ENCODE data around the gene EPB41L3.

Gene EPB41L3

GRCh38 chr18:5417342-5417741 lies 126.5 kb downstream of the EPB41L3 start:
- Histone ChIP-seq H2AFZ (ENCODE audit: low read depth) (no peak overlapping the region), H3K4me1 (ENCODE audit: low read depth, poor library complexity, severe bottlenecking) (no peaks in the 10 kb centered on the region), H3K4me3 (IDR thresholded peaks at IDR 0.05; ENCODE audit: insufficient read depth, low read depth, low read length) (no peak overlapping the region), H3K79me2 (ENCODE audit: insufficient read depth, low read depth) (no peaks in the 10 kb centered on the region), H3K4me2 (no peak overlapping the region), H3K27me3 (ENCODE audit: insufficient read depth, low read depth) (no peaks in the 10 kb centered on the region), H3K9ac (no peak overlapping the region), H4K20me1 (ENCODE audit: insufficient read depth) (no peaks in the 10 kb centered on the region), H3K27ac (no peak overlapping the region), H3K36me3 (ENCODE audit: insufficient read depth) (no peaks in the 10 kb centered on the region)
- no peak for TF ChIP-seq CTCF (conservative IDR thresholded peaks at IDR 0.05; ENCODE audit: low read depth, low read length)

DNA sequence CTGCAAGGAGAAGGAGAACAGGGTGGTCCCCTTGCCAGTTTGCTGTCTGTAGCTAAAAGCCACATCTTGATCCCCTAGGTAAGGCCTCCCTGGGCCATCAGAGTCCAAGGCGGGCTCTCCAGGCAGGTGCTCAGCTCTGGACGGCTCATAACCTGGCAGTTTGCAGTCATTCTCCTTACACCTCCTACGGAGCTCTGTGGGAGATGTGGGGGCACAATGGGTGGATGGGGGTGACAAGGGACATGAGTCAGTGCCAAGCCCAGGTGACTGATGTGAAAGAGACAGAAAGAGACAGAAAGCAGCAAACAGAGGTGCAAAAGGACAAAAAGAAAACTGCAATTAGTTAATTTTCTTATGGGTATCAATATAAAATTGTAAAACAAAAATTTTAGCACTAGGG lies 127.7 kb downstream of the EPB41L3 start:
- TF ChIP-seq CTCF (conservative IDR thresholded peaks at IDR 0.05; ENCODE audit: low read depth, low read length): no peak
- no peak overlapping the region for H3K9ac ChIP-seq
- H3K27ac ChIP-seq: no peak overlapping the region
- no peak overlapping the region for H3K4me2 ChIP-seq
- H4K20me1 ChIP-seq (ENCODE audit: insufficient read depth): no peaks in the 10 kb centered on the region
- no peaks in the 10 kb centered on the region for H3K36me3 ChIP-seq (ENCODE audit: insufficient read depth)
- no peak overlapping the region for H2AFZ ChIP-seq (ENCODE audit: low read depth)
- no peaks in the 10 kb centered on the region for H3K27me3 ChIP-seq (ENCODE audit: insufficient read depth, low read depth)
- no peaks in the 10 kb centered on the region for H3K4me1 ChIP-seq (ENCODE audit: low read depth, poor library complexity, severe bottlenecking)
- no peak overlapping the region for H3K4me3 ChIP-seq (IDR thresholded peaks at IDR 0.05; ENCODE audit: insufficient read depth, low read depth, low read length)
- H3K79me2 ChIP-seq (ENCODE audit: insufficient read depth, low read depth): no peaks in the 10 kb centered on the region

GRCh38 chr18:5415665-5416064 lies 128.1 kb downstream of the EPB41L3 start:
- Histone ChIP-seq H3K9ac (no peak overlapping the region), H3K4me2 (no peak overlapping the region), H4K20me1 (ENCODE audit: insufficient read depth) (no peaks in the 10 kb centered on the region), H3K4me3 (IDR thresholded peaks at IDR 0.05; ENCODE audit: insufficient read depth, low read depth, low read length) (no peak overlapping the region), H3K79me2 (ENCODE audit: insufficient read depth, low read depth) (no peaks in the 10 kb centered on the region), H2AFZ (ENCODE audit: low read depth) (no peak overlapping the region), H3K4me1 (ENCODE audit: low read depth, poor library complexity, severe bottlenecking) (no peaks in the 10 kb centered on the region), H3K27me3 (ENCODE audit: insufficient read depth, low read depth) (no peaks in the 10 kb centered on the region), H3K36me3 (ENCODE audit: insufficient read depth) (no peaks in the 10 kb centered on the region), H3K27ac (no peak overlapping the region)
- TF ChIP-seq CTCF (conservative IDR thresholded peaks at IDR 0.05; ENCODE audit: low read depth, low read length): no peak

DNA sequence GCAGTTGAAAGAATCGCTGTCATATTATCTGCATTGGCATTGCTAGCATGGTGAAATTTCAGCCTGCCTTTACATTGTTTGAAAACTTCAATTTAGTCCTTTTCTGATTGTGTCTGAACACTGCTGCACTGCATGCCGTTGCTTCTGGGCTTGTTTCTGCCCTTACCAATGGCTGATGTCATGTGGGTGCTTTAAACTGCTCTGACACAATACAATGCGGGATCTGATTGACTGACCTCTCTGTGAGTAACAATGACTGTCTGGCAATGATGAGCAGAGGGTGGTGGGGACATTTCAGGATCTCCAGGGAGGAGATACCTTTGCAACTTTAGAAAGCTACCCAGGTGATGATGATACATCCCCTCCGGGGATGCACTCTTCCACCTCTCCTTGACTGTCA lies 128.8 kb downstream of the EPB41L3 start:
- Histone ChIP-seq H2AFZ (ENCODE audit: low read depth) (no peak overlapping the region), H3K4me1 (ENCODE audit: low read depth, poor library complexity, severe bottlenecking) (no peaks in the 10 kb centered on the region), H3K9ac (no peak overlapping the region), H3K27ac (no peak overlapping the region), H4K20me1 (ENCODE audit: insufficient read depth) (no peaks in the 10 kb centered on the region), H3K79me2 (ENCODE audit: insufficient read depth, low read depth) (no peaks in the 10 kb centered on the region), H3K27me3 (ENCODE audit: insufficient read depth, low read depth) (no peaks in the 10 kb centered on the region), H3K4me2 (no peak overlapping the region), H3K36me3 (ENCODE audit: insufficient read depth) (no peaks in the 10 kb centered on the region), H3K4me3 (IDR thresholded peaks at IDR 0.05; ENCODE audit: insufficient read depth, low read depth, low read length) (no peak overlapping the region)
- no peak for TF ChIP-seq CTCF (conservative IDR thresholded peaks at IDR 0.05; ENCODE audit: low read depth, low read length)

GRCh38 chr18:5414546-5414945 lies 129.3 kb downstream of the EPB41L3 start:
- H3K36me3 ChIP-seq (ENCODE audit: insufficient read depth): no peaks in the 10 kb centered on the region
- no peaks in the 10 kb centered on the region for H3K79me2 ChIP-seq (ENCODE audit: insufficient read depth, low read depth)
- no peak overlapping the region for H3K4me3 ChIP-seq (IDR thresholded peaks at IDR 0.05; ENCODE audit: insufficient read depth, low read depth, low read length)
- H3K4me2 ChIP-seq: no peak overlapping the region
- no peak overlapping the region for H3K9ac ChIP-seq
- no peaks in the 10 kb centered on the region for H3K4me1 ChIP-seq (ENCODE audit: low read depth, poor library complexity, severe bottlenecking)
- H2AFZ ChIP-seq (ENCODE audit: low read depth): no peak overlapping the region
- no peaks in the 10 kb centered on the region for H3K27me3 ChIP-seq (ENCODE audit: insufficient read depth, low read depth)
- TF ChIP-seq CTCF (conservative IDR thresholded peaks at IDR 0.05; ENCODE audit: low read depth, low read length): no peak
- H3K27ac ChIP-seq: no peak overlapping the region
- no peaks in the 10 kb centered on the region for H4K20me1 ChIP-seq (ENCODE audit: insufficient read depth)
